Measurements from ENCODE around the gene MRPL43. TPM values are rescaled to one million over a fixed set of nuclear protein-coding genes. Genes with fewer than 3 reads are reported as not detected.
"Not testable (repeated sequence)": the region's sequence is repeated elsewhere in the genome, so short reads cannot be mapped to it uniquely, and the experiment has no call there.

The MRPL43 gene
- polyA plus RNA-seq, 1 experiment: 72.3 TPM

DNA sequence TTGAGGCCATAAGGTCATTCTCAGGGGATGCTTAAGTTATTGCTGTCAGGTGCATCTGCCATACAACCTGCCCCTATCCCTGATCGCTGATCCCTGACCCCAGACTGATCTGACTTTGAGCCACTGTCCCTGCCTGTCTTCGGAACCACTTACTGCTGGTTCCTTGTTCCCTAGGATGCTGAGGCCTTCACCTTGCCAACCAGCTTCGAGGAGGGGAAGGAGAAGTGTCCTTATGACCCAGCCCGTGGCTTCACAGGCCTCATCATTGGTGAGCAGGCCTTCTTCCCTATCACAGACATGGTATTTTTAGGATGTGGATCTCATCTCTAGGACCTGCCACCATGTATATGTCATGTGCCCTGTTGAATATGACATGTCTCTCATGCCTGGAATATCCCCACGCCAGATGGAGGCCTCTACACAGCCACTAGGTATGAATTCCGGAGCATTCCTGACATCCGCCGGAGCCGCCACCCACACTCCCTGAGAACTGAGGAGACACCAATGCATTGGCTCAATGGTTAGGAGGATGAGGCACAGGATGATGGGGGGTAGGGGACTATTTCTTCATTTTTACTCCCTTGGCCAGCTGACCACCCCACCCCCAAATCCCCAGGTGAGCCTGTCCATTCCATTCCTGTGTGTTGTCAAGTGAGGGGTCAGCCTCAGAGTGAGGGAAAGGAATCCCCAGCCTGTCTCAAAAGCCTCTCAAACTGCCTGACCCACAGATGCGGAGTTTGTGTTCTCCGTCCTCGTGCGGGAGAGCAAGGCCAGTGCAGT lies 9.0 kb downstream of the MRPL43 start:
- DNase-seq (ENCODE audit: low read depth, low spot score): no peak
- POLR2A ChIA-PET: no interaction called here

DNA sequence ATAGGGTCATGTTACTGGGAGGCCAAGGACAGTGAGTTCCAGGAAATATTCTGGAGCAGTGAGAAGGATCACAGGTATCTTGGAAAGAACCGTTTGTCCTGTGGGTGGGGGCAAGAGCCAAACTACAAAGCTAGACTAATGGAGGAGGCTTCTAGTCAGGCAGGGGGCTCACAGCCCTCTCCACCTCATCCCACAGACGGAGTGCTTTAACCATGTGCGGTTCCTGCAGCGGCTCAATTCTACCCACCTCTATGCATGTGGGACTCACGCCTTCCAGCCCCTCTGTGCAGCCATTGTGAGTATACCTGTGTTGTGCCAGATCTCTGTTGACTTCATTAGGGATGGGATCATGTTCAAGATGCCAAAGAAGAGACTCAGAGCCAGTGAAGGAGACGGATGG lies 9.9 kb downstream of the MRPL43 start:
- Histone ChIP-seq H3K27me3 (ENCODE audit: control insufficient read depth, insufficient read depth, low read length) (no peaks in the 10 kb centered on the region), H3K4me3 (ENCODE audit: low read depth, low read length) (no peak overlapping the region), H3K27ac (ENCODE audit: low read depth, low read length) (no peak overlapping the region), H3K9me3 (ENCODE audit: control insufficient read depth, insufficient read depth, low read length) (no peaks in the 10 kb centered on the region)
- DNase-seq (ENCODE audit: low read depth, low spot score): no peak
- TF ChIP-seq CTCF (IDR thresholded peaks at IDR 0.05; ENCODE audit: low read depth, low read length): no peak
- CTCF ChIA-PET: no interaction called here
- POLR2A ChIA-PET: no interaction called here

More for the DNA sequence above, 9.0 kb downstream of the MRPL43 start:
- no peak for TF ChIP-seq CTCF (IDR thresholded peaks at IDR 0.05; ENCODE audit: low read depth, low read length)
- no peaks in the 10 kb centered on the region for H3K27me3 ChIP-seq (ENCODE audit: control insufficient read depth, insufficient read depth, low read length)
- CTCF ChIA-PET: no interaction called here
- H3K27ac ChIP-seq (ENCODE audit: low read depth, low read length): no peak overlapping the region
- H3K4me3 ChIP-seq (ENCODE audit: low read depth, low read length): no peak overlapping the region
- H3K9me3 ChIP-seq (ENCODE audit: control insufficient read depth, insufficient read depth, low read length): no peaks in the 10 kb centered on the region

DNA sequence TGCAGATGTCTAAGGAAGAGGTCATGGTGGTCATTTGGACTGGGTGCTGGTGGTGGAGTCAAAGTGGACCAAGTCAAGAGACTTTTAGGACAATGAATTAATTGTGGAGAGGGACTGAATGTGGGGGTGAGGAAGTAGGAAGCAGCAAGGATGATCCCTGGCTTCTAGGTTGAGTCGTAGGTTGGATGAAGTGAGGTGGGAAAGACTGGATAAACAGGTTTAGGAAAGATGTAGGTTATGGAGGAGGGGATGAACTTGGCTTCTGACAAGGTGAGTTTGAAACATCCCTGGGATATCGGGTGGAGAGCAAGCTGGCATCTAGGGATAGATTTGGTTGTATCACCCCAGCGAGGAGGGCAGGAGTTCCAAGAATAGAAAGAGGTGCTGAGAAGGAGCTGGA lies 10.4 kb downstream of the MRPL43 start:
- H3K9me3 ChIP-seq (ENCODE audit: control insufficient read depth, insufficient read depth, low read length): no peaks in the 10 kb centered on the region
- DNase-seq (ENCODE audit: low read depth, low spot score): no peak
- no peak overlapping the region for H3K27ac ChIP-seq (ENCODE audit: low read depth, low read length)
- TF ChIP-seq CTCF (IDR thresholded peaks at IDR 0.05; ENCODE audit: low read depth, low read length): no peak
- no peaks in the 10 kb centered on the region for H3K27me3 ChIP-seq (ENCODE audit: control insufficient read depth, insufficient read depth, low read length)
- POLR2A ChIA-PET: no interaction called here
- CTCF ChIA-PET: no interaction called here
- H3K4me3 ChIP-seq (ENCODE audit: low read depth, low read length): no peak overlapping the region

DNA sequence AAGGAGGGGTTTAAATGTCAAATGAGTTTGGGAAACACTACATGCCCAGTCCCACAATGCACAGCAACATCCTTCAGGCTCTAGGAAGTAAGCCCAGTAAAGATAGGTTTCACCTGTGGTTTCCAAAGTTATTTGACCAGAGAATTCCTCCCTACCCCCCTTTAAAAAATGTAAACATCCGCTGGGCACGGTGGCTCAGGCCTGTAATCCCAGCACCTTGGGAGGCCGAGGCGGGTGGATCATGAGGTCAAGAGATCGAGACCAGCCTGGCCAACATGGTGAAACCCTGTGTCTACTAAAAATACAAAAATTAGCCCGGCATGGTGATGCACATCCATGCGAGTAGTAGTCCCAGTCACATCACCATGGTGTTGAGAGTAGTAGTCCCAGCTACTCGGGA lies 11.9 kb downstream of the MRPL43 start:
- H3K27me3 ChIP-seq (ENCODE audit: control insufficient read depth, insufficient read depth, low read length); H3K4me3 ChIP-seq (ENCODE audit: low read depth, low read length); DNase-seq (ENCODE audit: low read depth, low spot score); H3K9me3 ChIP-seq (ENCODE audit: control insufficient read depth, insufficient read depth, low read length); POLR2A ChIA-PET; H3K27ac ChIP-seq (ENCODE audit: low read depth, low read length); CTCF ChIA-PET: not testable (repeated sequence)

DNA sequence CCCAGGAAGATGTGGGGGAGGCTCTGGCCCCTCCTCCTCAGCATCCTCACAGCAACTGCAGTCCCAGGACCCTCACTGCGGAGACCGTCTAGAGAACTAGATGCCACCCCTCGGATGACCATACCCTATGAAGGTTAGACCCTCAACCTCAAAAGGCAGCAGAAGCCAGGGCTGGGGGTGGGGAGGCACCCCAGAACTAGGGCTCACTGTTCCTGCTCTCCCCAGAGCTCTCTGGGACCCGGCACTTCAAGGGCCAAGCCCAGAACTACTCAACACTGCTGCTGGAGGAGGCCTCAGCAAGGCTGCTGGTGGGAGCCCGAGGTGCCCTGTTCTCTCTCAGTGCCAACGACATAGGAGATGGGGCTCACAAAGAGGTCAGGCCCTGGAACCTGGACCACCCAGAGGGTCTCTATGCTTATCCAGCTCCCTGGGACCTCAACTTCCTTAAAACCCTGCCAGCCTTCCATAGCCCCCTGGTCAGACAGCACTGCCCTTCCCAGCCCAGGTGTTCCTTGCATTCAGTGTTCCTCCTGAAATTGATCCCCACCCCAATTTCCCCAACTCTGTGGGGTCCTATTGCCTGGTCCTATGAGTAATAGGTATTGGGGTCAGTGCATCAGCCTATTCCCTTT lies 14.3 kb downstream of the MRPL43 start:
- TF ChIP-seq CTCF (IDR thresholded peaks at IDR 0.05; ENCODE audit: low read depth, low read length): no peak
- H3K27me3 ChIP-seq (ENCODE audit: control insufficient read depth, insufficient read depth, low read length): no peaks in the 10 kb centered on the region
- POLR2A ChIA-PET: no interaction called here
- DNase-seq (ENCODE audit: low read depth, low spot score): no peak
- H3K4me3 ChIP-seq (ENCODE audit: low read depth, low read length): no peak overlapping the region
- H3K9me3 ChIP-seq (ENCODE audit: control insufficient read depth, insufficient read depth, low read length): no peaks in the 10 kb centered on the region
- H3K27ac ChIP-seq (ENCODE audit: low read depth, low read length): no peak overlapping the region
- CTCF ChIA-PET: interaction anchor here (1.2 to 1.5 kb wide), 2 partner anchors 41 to 46 kb away, joined by 5 to 6 read pairs; no protein-coding TSS in a partner anchor

Data from AG04450 (cell line).